LNCAP (cell line): ENCODE measurements around the gene ATG16L1.

Experiments used
- CTCF ChIP-seq: fragments of 450-650 bp; IDR thresholded peaks from 2 replicates; pipeline ENCODE4 v1.5.1; 2017; ENCODE audit warnings: mild to moderate bottlenecking

Gene ATG16L1

DNA sequence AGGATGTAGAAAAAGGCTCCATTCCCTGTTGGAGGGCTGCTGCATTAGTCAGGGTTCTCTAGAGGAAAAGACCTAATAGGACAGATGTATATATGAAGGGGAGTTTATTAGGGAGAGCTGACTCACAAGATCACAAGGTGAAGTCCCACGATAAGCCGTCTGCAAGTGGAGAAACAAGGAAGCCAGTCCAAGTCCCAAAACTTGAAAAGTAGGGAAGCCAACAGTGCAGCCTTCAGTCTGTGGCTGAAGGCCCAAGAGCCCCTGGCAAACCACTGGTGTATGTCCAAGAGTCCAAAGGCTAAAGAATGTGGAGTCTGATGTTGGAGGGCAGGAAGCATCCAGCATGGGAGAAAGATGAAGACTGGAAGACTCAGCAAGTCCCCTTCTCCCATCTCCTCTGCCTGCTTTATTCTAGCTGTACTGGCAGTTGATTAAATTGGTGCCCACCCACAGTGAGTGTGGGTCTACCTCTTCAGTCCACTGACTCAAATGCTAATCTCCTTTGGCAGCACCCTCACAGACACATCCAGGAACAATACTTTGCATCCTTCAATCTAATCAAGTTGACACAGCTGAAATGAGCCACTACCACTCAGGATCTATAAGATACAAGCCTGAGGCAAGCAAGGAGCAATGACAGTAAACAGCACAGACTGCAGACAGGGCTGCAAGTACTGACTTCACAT lies 30.0 kb upstream of the ATG16L1 start:
- TF ChIP-seq CTCF, result no peak

DNA sequence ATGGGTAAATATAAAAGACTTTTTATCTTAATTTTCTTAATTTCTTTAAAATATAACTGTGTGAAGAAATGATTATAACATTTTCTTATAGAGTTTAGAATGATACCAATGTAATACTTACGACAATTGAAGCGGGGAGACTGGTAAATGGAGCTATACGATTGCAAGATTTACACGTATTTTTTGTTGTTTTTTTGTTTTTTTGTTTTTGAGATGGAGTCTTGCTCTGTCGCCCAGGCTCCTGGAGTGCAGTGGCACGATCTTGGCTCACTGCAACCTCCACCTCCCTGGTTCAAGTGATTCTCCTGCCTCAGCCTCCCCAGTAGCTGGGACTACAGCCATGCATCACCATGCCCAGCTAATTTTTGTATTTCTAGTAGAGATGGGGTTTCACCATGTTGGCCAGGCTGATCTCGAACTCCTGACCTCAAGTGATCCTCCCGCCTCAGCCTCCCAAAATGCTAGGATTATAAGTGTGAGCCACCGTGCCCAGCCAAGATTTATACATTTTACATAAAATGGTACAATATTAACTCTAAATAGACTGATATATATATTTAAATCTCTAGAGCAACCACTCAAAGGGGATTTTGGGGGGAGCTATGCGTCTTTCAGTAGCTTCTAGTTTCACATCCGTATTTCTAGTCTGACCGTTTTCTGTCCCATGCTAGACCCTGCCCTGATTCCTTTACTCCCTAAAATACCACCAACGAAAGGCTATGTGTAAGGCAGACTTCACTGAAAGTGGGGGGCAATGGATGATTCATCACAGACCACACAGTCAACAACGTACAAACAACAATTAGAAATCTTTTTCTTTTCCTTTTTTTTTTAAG lies 28.2 kb upstream of the ATG16L1 start:
- no peak for TF ChIP-seq CTCF

- TF ChIP-seq CTCF, result no peak
These were observed 26.0 kb upstream of the ATG16L1 start for GRCh38 chr2:233225230-233226068.

- no peak for TF ChIP-seq CTCF
These were observed 24.9 kb upstream of the ATG16L1 start for GRCh38 chr2:233226511-233227031.

DNA sequence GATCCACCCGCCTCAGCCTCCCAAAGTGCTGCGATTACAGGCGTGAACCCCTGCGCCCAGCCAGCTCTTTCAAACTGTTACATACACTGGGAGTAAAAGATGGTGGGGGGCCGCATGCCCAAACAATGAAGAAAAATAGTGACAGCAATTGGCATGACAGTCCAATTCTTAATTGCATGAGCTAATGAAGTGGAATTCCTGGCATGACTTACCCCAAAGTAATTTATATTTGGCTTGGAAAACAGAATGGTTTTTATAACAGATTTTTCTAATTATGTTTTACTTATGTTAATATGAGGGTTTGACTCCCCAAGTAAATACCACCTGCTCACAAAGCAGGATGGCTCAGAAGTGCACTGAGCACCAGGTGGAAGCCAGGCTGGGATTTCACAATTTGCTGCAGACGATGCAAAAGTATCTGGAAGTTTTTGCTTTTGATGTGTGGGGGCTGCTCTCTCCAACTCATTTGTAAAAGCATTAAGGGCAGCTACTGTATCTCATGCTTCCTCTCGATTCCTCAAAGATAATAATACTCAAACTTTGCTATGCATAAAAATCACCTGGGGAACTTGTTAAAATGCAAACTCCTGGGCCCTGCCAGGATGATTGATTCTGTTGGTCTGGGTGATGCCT lies 24.0 kb upstream of the ATG16L1 start:
- TF ChIP-seq CTCF, result no peak

DNA sequence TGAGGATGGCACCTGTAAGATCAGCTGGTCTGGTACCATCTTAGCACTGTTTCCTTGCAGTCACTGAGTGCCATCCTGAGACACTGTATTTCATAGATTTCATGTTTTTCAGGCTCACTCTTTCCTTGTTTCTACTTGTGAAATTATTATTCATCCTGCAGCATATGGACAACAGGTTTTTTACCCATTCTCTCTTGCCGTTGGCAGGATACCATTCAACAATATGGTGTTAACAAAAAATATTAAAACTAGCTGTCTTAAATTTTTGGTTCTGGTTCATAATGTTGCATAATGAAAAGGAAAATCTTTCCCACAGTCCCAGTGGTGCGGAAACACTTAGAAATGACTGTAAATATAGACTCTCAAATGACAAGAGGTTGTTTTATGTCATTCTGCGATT lies 23.1 kb upstream of the ATG16L1 start:
- TF ChIP-seq CTCF, result no peak
